Keratinocyte (primary cell): ENCODE results near the gene ST8SIA2. TPM values are rescaled to one million over a fixed set of nuclear protein-coding genes. Genes with fewer than 3 reads are reported as not detected.

Experiments used
- DNase-seq: peaks from one replicate; pipeline ENCODE4 v3.0.0-alpha.2; 2011; ENCODE audit warnings: low read depth, missing footprints, low spot score
- FAIRE-seq: peaks from 2 replicates; lab custom pipeline; 2011; peaks lifted over from hg19 to GRCh38; lab: Jason Lieb, UNC
- H2AFZ ChIP-seq: 2 replicates; pipeline ENCODE4 v1.6.0; 2012; ENCODE audit warnings: low read length, control low read depth, inconsistent platforms; ENCODE audit not compliant: control insufficient read depth
- H3K27ac ChIP-seq: 2 replicates; pipeline ENCODE4 v1.5.1; 2011; ENCODE audit warnings: low read length; ENCODE audit not compliant: control insufficient read depth, insufficient read depth
- H3K27me3 ChIP-seq: 3 replicates; pipeline ENCODE4 v1.6.0; 2011; ENCODE audit warnings: low read length; ENCODE audit not compliant: control insufficient read depth, insufficient read depth; ENCODE audit errors: extremely low read depth
- H3K36me3 ChIP-seq, 2 experiments: 2 replicates in 1 of 2; 3 replicates in 1 of 2; pipeline ENCODE4 v1.5.1; 2011; ENCODE audit warnings: low read length in 2 of 2, mild to moderate bottlenecking in 1 of 2; ENCODE audit not compliant: control insufficient read depth in 2 of 2, insufficient read depth in 2 of 2; ENCODE audit errors: extremely low read depth in 1 of 2
- H3K4me1 ChIP-seq: 3 replicates; pipeline ENCODE4 v1.5.1; 2011; ENCODE audit warnings: low read length; ENCODE audit not compliant: control insufficient read depth, insufficient read depth; ENCODE audit errors: extremely low read depth
- H3K4me2 ChIP-seq: 3 replicates; pipeline ENCODE4 v1.6.0; 2011; ENCODE audit warnings: low read depth, low read length; ENCODE audit not compliant: control insufficient read depth, insufficient read depth; ENCODE audit errors: extremely low read depth
- H3K4me3 ChIP-seq, 3 experiments: fragments of 200-600 bp in 1 of 3; sonication (generic) in 1 of 3; 2 replicates in 2 of 3; 3 replicates in 1 of 3; pipeline ENCODE4 v1.5.1; 2011 to 2016; ENCODE audit warnings: low read length in 3 of 3, mild to moderate bottlenecking in 3 of 3, control low read depth in 2 of 3, inconsistent platforms in 1 of 3, low read depth in 1 of 3, mixed read lengths in 1 of 3, mixed run types in 1 of 3, moderate library complexity in 1 of 3; ENCODE audit not compliant: control insufficient read depth in 2 of 3, insufficient read depth in 2 of 3; ENCODE audit errors: extremely low read depth in 1 of 3
- H3K79me2 ChIP-seq: 2 replicates; pipeline ENCODE4 v1.6.0; 2012; ENCODE audit warnings: low read length; ENCODE audit not compliant: control insufficient read depth, insufficient read depth
- H3K9ac ChIP-seq: 3 replicates; pipeline ENCODE4 v1.6.0; 2011; ENCODE audit warnings: low read length; ENCODE audit not compliant: control insufficient read depth, insufficient read depth; ENCODE audit errors: extremely low read depth
- H3K9me1 ChIP-seq: 3 replicates; pipeline ENCODE4 v1.6.0; 2011; ENCODE audit warnings: low read length; ENCODE audit not compliant: control insufficient read depth, insufficient read depth; ENCODE audit errors: extremely low read depth
- H3K9me3 ChIP-seq: 2 replicates; pipeline ENCODE4 v1.5.1; 2012; ENCODE audit warnings: low read depth, low read length; ENCODE audit not compliant: control insufficient read depth
- H4K20me1 ChIP-seq: 3 replicates; pipeline ENCODE4 v1.6.0; 2011; ENCODE audit warnings: low read length; ENCODE audit not compliant: control insufficient read depth, insufficient read depth; ENCODE audit errors: extremely low read depth
- EZH2 ChIP-seq: IDR thresholded peaks from one replicate; pipeline ENCODE4 v1.6.1; 2012; ENCODE audit warnings: inconsistent platforms, mild to moderate bottlenecking, low read length, moderate library complexity
- dilution Hi-C: fragments of 300-500 bp; cut with MboI; formaldehyde crosslinking; loops from one replicate; pipeline ENCODE4 v1.7.0; 2020; ENCODE audit warnings: low sequenced_read_pairs; ENCODE audit not compliant: extremely low pct_ligation_motif_present
- polyA plus RNA-seq, 5 experiments: library from polyadenylated mRNA; depleted of rRNA in 3 of 5; stranded (reverse) in 3 of 5; stranded (forward) in 1 of 5; unstranded in 1 of 5; fragments of >200 nt; gene quantifications; 1 replicate in 1 of 5; 2 replicates in 3 of 5; 3 replicates in 1 of 5; pipeline versions ENCODE4 v1.2.1 to v1.2.3, GENCODE V29; 2011 to 2012; ENCODE audit warnings: missing spikeins in 2 of 5, low read depth in 1 of 5, low replicate concordance in 1 of 5
- TF ChIP-seq, protein P1 (sequence below), 3 experiments: IDR thresholded peaks in 1 of 3; conservative IDR thresholded peaks in 1 of 3; optimal IDR thresholded peaks in 1 of 3; 2 replicates in 2 of 3; 3 replicates in 1 of 3; pipeline versions ENCODE3 to v1.5.1; 2011; ENCODE audit warnings: low read length in 3 of 3, mild to moderate bottlenecking in 3 of 3, moderate library complexity in 2 of 3, control low read depth in 1 of 3, inconsistent platforms in 1 of 3; ENCODE audit not compliant: insufficient read depth in 2 of 3; ENCODE audit errors: extremely low read depth in 1 of 3

ST8SIA2 gene
- polyA plus RNA-seq, 1 donor (not counting 4 experiments of a cell fraction or from before 2014, with no cell fraction given) = 0.22 TPM

DNA sequence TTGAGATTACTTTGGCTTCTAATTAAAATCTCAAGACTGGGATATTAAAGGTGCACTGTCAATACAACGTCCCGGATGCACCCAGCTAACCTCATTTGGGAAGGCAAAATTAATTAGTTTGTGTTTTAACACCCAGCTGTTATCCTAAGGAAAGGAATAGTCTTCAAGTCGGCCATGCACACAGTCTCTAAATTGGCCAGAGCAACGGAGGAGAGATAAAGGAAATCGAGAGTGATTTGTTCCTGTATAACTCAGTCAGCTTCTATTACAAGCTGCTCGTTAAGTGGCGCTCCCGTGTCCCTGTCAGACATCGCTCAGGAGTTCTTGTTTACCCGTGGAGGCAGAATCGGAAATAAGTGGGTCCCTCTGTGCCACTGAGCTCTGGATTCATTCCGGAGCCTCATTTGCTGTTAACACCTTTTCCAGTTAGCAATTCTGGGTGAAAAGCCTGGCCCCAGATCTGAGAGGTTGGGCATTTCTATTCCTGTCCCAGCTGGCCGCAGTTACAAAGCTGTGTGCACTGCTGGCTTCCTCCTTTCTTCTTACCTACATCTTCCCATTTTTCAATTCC lies 63.9 kb downstream of the ST8SIA2 start:
- no peak for DNase-seq
- Histone ChIP-seq H3K27me3 (no peaks in the 10 kb centered on the region), H4K20me1 (no peaks in the 10 kb centered on the region), H3K27ac (no peak overlapping the region), H3K4me2 (no peak overlapping the region), H3K9ac (no peak overlapping the region), H3K36me3 (no peaks in the 10 kb centered on the region), H2AFZ (no peak overlapping the region), H3K9me3 (no peaks in the 10 kb centered on the region), H3K79me2 (no peaks in the 10 kb centered on the region), H3K4me3 (no peak overlapping the region), H3K9me1 (no peaks in the 10 kb centered on the region), H3K4me1 (no peaks in the 10 kb centered on the region)
- dilution Hi-C loops = no loop called here
- no peak for FAIRE-seq
- no peak for TF ChIP-seq EZH2
- TF ChIP-seq, protein P1, sequence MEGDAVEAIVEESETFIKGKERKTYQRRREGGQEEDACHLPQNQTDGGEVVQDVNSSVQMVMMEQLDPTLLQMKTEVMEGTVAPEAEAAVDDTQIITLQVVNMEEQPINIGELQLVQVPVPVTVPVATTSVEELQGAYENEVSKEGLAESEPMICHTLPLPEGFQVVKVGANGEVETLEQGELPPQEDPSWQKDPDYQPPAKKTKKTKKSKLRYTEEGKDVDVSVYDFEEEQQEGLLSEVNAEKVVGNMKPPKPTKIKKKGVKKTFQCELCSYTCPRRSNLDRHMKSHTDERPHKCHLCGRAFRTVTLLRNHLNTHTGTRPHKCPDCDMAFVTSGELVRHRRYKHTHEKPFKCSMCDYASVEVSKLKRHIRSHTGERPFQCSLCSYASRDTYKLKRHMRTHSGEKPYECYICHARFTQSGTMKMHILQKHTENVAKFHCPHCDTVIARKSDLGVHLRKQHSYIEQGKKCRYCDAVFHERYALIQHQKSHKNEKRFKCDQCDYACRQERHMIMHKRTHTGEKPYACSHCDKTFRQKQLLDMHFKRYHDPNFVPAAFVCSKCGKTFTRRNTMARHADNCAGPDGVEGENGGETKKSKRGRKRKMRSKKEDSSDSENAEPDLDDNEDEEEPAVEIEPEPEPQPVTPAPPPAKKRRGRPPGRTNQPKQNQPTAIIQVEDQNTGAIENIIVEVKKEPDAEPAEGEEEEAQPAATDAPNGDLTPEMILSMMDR (optimal IDR thresholded peaks at IDR 0.05 in 1 of 3, IDR thresholded peaks at IDR 0.05 in 1 of 3, conservative IDR thresholded peaks at IDR 0.05 in 1 of 3; ENCODE audit: extremely low read depth in 1 of 3, insufficient read depth in 2 of 3, low read length in 3 of 3) = no peak

DNA sequence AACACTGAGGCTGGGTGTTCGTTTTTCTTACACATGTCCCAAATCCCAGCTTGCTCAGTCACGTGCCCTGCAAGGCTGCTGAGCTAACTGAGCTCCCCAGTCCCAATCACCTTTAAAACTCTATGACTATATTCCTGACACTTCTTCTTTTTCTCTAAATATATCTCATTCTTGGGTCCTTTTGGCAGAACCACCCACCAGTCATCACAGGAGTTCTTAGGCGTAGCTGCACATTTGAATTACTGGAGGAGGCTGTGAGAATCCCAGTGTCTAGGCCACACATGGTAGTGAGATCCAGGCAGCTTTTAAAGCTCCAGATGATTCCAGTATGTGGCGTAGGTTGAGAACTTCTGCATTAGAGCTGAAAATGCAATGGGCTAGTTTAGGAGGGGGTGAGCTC lies 66.3 kb downstream of the ST8SIA2 start:
- FAIRE-seq (no peak), DNase-seq (no peak)
- H3K79me2 ChIP-seq = no peaks in the 10 kb centered on the region
- H3K36me3 ChIP-seq = no peaks in the 10 kb centered on the region
- dilution Hi-C loops = no loop called here
- H3K27me3 ChIP-seq = no peaks in the 10 kb centered on the region
- H3K9me1 ChIP-seq = no peaks in the 10 kb centered on the region
- H3K4me3 ChIP-seq = no peak overlapping the region
- no peak overlapping the region for H3K9ac ChIP-seq
- H3K9me3 ChIP-seq = no peaks in the 10 kb centered on the region
- H2AFZ ChIP-seq = no peak overlapping the region
- no peak overlapping the region for H3K4me2 ChIP-seq
- no peaks in the 10 kb centered on the region for H3K4me1 ChIP-seq
- H3K27ac ChIP-seq = no peak overlapping the region
- no peak for TF ChIP-seq EZH2
- TF ChIP-seq, protein P1 (optimal IDR thresholded peaks at IDR 0.05 in 1 of 3, IDR thresholded peaks at IDR 0.05 in 1 of 3, conservative IDR thresholded peaks at IDR 0.05 in 1 of 3; ENCODE audit: extremely low read depth in 1 of 3, insufficient read depth in 2 of 3, low read length in 3 of 3) = no peak
- no peaks in the 10 kb centered on the region for H4K20me1 ChIP-seq
